Measurements from ENCODE around the gene FAM118B.
A peak's percentile ranks its signal among the peaks of the same experiment; 100 is the strongest.

The FAM118B gene

GRCh38 chr11:126310200-126310991 is 98.8 kb downstream of the FAM118B start:
- H3K4me3 ChIP-seq (ENCODE audit: low read depth, low read length) = no peak overlapping the region
- in situ Hi-C loops (cut with HindIII; ENCODE audit: low sequenced_read_pairs) = no loop called here
- peak; percentile 88 for TF ChIP-seq CTCF (IDR thresholded peaks at IDR 0.05; ENCODE audit: low read depth, low read length, missing control alignments)
- peak; percentile 55 for DNase-seq (ENCODE audit: low read depth)

- no peak overlapping the region for H3K4me3 ChIP-seq (ENCODE audit: low read depth, low read length)
- no peak for TF ChIP-seq CTCF (IDR thresholded peaks at IDR 0.05; ENCODE audit: low read depth, low read length, missing control alignments)
- in situ Hi-C loops (cut with HindIII; ENCODE audit: low sequenced_read_pairs) = no loop called here
- no peak for DNase-seq (ENCODE audit: low read depth)
Observed at GRCh38 chr11:126310992-126311310, 99.4 kb downstream of the FAM118B start.

- in situ Hi-C loops (cut with HindIII; ENCODE audit: low sequenced_read_pairs) = no loop called here
- no peak for TF ChIP-seq CTCF (IDR thresholded peaks at IDR 0.05; ENCODE audit: low read depth, low read length, missing control alignments)
- DNase-seq (ENCODE audit: low read depth) = no peak
- no peak overlapping the region for H3K4me3 ChIP-seq (ENCODE audit: low read depth, low read length)
Observed at GRCh38 chr11:126311401-126312291, 100.1 kb downstream of the FAM118B start.

Measured in astrocyte of the cerebellum (primary cell).